MM.1S (cell line): ENCODE measurements around the gene CYB5R4.

ENCODE experiments used
- EZH2 ChIP-seq: fragments of 300-600 bp; sonication (generic); optimal IDR thresholded peaks from 2 replicates; pipeline ENCODE3; 2017; ENCODE audit warnings: low read depth, mild to moderate bottlenecking, antibody characterized with exemption, low read length, mixed read lengths
- TF ChIP-seq, protein P1 (sequence below): fragments of 300-600 bp; sonication (generic); IDR thresholded peaks from 2 replicates; pipeline ENCODE4 v1.5.1; 2016; ENCODE audit warnings: antibody characterized with exemption, low read length, mixed read lengths

DNA sequence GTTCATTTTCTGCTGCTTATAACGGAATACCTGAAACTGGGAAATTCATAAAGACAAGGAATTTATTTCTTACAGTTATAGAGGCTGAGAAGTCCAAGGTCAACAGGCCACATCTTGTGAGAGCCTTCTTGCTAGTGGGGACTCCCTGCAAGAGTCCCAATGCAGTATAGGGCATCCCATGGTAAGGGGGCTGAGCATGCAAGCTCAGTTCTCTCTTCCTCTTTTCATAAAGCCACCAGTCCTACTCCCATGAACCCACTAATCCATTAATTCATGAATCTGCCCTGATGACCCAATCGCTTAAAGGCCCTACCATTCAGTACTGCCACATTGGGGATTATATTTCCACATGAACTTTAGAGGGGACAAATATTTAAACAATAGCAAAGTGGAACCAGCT lies 26.5 kb downstream of the CYB5R4 start:
- TF ChIP-seq, protein P1, sequence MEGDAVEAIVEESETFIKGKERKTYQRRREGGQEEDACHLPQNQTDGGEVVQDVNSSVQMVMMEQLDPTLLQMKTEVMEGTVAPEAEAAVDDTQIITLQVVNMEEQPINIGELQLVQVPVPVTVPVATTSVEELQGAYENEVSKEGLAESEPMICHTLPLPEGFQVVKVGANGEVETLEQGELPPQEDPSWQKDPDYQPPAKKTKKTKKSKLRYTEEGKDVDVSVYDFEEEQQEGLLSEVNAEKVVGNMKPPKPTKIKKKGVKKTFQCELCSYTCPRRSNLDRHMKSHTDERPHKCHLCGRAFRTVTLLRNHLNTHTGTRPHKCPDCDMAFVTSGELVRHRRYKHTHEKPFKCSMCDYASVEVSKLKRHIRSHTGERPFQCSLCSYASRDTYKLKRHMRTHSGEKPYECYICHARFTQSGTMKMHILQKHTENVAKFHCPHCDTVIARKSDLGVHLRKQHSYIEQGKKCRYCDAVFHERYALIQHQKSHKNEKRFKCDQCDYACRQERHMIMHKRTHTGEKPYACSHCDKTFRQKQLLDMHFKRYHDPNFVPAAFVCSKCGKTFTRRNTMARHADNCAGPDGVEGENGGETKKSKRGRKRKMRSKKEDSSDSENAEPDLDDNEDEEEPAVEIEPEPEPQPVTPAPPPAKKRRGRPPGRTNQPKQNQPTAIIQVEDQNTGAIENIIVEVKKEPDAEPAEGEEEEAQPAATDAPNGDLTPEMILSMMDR: no peak
- no peak for TF ChIP-seq EZH2
